AG04449 (cell line): ENCODE results near the gene DMD.

Experiments used
- CTCF ChIA-PET: fragments of 350-600 bp; formaldehyde crosslinking; extraction: SDS; loops from one replicate; lab custom pipeline; 2021; ENCODE audit warnings: antibody characterized with exemption; lab: Yijun Ruan, JAX
- POLR2A ChIA-PET: fragments of 400-600, 350-600 bp; formaldehyde crosslinking; extraction: SDS; loops from one replicate; lab custom pipeline; 2020; ENCODE audit warnings: antibody characterized with exemption, inconsistent platforms; lab: Yijun Ruan, JAX
- DNase-seq: peaks from one replicate; pipeline ENCODE4 v3.0.0-alpha.2; 2010; ENCODE audit warnings: low read depth, low spot score
- H3K4me3 ChIP-seq: 2 replicates; pipeline ENCODE4 v1.5.1; 2011; ENCODE audit warnings: low read depth, mild to moderate bottlenecking, control low read depth, low read length
- TF ChIP-seq, protein P1 (sequence below): IDR thresholded peaks from one replicate; pipeline ENCODE4 v1.5.1; 2011; ENCODE audit warnings: mild to moderate bottlenecking, moderate library complexity, low read length, control low read depth, inconsistent platforms; ENCODE audit not compliant: insufficient read depth; ENCODE audit errors: missing control alignments

DMD gene

DNA sequence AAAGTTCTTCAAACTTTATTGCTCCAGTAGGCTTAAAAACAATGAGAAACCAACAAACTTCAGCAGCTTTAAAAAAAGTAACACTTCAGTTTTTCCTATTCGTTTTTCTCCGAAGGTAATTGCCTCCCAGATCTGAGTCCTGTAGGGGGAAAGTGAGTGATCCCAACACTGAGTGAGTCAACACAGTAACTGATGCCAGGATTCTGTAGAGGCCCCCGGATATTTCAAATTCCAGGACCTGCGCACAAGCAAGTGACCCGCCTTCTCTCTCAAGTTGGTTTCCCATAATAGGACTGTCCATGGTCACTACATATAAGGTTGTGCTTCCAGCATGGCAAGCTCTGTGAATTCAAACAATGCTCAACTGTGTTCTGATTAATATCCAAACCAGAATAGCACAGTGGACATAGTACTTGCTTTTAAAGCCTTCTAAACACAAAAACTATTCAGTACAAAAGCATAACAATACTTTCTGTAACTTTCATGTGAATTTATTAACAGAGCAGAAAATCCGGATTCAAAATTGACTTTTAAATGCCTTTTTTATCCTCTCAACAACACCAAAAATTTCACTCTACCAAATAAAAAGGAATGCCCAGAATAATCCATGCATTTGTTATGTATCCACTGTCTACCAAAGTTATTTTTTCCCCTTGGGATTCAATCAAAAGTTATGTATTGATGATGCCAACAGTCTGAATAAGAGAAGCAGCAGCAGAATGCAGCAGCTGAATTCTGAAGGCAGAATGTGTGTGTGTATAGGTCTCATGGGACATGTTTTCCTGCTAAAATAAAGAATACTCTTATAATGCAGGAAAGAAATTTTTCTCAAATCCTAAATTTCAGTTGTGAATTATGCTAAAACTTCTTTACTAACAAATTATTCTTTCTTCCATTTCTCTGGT lies at the start of gene DMD:
DMD (minus strand) TSS at position 194 of the 905 bp plus-strand sequence. CDS start 237 bp downstream, outside the sequence.
- H3K4me3 ChIP-seq: peak within 1 kb of the TSS; percentile 40
- ChIA-PET POLR2A (no interaction called here), CTCF (no interaction called here)
- DNase-seq: peak; percentile 21
- TF ChIP-seq, protein P1, sequence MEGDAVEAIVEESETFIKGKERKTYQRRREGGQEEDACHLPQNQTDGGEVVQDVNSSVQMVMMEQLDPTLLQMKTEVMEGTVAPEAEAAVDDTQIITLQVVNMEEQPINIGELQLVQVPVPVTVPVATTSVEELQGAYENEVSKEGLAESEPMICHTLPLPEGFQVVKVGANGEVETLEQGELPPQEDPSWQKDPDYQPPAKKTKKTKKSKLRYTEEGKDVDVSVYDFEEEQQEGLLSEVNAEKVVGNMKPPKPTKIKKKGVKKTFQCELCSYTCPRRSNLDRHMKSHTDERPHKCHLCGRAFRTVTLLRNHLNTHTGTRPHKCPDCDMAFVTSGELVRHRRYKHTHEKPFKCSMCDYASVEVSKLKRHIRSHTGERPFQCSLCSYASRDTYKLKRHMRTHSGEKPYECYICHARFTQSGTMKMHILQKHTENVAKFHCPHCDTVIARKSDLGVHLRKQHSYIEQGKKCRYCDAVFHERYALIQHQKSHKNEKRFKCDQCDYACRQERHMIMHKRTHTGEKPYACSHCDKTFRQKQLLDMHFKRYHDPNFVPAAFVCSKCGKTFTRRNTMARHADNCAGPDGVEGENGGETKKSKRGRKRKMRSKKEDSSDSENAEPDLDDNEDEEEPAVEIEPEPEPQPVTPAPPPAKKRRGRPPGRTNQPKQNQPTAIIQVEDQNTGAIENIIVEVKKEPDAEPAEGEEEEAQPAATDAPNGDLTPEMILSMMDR: no peak

DNA sequence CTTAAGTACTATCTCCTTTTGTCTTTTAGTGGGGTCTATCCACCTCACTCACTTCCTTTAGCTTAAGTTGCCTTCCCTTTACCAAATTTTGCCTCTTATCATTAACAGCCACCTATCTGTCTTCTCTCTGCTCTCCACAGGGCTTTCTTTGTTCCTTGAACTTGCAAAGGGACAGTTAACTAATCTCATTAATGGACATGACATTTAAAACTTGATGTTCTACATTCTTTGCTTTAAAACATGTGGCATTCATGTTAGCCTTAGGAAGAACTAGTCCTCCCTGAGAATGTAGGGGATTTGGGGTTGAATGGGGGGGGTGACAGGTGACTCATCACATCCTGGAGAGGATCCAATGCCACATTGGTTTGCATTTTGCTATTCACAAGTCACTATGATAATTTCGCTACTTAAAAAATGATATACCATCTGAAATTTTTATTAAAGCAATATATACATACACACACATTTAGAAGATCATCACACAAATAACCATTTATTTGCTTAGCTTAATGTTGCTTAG lies 41.0 kb upstream of the DMD start:
- H3K4me3 ChIP-seq: no peak overlapping the region
- CTCF ChIA-PET: no interaction called here
- DNase-seq: no peak
- POLR2A ChIA-PET: no interaction called here
- TF ChIP-seq, protein P1: no peak

DNA sequence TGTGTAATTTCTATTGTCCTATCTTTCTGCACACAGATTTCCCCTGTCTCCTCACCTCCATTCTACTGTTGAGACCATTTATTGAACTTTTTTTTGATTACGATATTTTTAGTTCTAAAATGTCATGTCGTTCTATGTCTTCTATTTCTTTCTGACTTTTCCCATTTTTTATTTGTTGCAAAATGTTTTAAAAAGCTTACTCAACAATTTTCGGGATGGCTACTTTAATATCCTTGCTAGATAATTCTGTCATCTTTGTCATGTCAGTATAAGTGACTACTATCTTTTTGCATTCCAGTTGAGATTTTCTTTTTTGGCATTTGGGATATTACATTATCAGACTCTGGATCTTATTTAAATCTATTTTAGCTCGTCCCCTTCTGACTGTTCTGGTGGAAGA lies 7.5 kb upstream of the DMD start:
- TF ChIP-seq, protein P1: no peak
- ChIA-PET CTCF (no interaction called here), POLR2A (no interaction called here)
- no peak for DNase-seq
- H3K4me3 ChIP-seq: no peak overlapping the region

DNA sequence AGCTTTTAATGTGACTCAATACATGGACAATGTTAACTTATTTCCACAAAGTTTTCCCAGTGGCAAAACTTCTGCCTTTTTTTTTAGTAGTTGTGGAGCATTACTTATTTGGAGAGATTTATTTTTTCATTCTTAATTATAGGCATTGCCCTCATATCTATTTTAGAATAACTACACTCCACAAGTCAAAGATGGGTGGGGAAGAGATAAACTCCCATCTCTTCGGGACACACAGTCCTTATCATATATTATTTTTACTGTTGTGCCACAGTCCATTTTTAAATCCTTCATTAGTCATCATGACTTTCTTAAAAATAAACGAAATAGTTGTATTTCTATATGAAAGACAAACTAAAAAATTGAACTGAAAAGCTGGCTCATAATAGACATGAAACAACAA lies 1.2 kb downstream of the DMD start:
- TF ChIP-seq, protein P1: no peak
- ChIA-PET POLR2A (no interaction called here), CTCF (no interaction called here)
- H3K4me3 ChIP-seq: peak overlapping the region; percentile 40
- DNase-seq: no peak

DNA sequence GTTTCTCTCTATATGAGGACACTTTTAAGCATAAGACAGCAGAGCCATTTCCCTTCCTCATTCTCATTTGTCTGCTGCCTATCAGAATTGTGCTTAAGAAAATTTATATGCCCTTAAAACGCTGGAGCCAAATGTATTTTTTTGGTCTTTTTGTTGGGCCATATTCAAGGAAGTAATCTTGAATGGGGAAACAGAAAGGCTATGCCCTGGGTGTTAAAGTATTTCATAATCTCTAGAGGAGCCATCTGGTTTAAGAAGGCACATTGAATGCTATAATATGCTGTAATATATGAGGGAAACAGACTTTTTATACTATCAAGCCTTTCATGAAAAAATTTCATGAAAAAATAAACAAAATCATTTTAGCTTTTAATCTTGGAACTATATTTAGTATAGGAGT lies 4.3 kb downstream of the DMD start:
- no peak overlapping the region for H3K4me3 ChIP-seq
- ChIA-PET CTCF (no interaction called here), POLR2A (no interaction called here)
- TF ChIP-seq, protein P1: no peak
- no peak for DNase-seq

DNA sequence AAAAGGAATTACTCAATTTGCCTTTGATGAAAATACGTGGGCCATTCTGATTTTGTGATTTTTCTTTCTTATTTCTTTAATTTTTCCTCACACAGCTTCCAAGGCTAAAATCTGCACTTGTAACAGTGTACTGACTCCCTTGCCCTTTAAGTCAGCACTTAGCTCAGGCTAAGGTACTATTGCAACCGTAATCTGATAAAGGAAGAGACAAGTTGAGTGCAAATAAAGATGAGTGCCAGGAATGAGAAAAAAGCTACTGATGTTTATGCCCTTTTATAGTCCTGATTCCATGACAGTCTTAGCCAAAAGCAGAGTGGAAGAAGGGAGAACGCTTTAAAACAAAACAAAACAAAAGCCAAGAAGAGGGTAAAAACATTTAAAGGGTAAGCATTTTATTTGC lies 6.0 kb downstream of the DMD start:
- ChIA-PET CTCF (no interaction called here), POLR2A (no interaction called here)
- no peak for DNase-seq
- no peak overlapping the region for H3K4me3 ChIP-seq
- TF ChIP-seq, protein P1: no peak
